ENCODE results near the gene SMIM11. TPM values are rescaled to one million over a fixed set of nuclear protein-coding genes. Genes with fewer than 3 reads are reported as not detected.

Gene SMIM11
- total RNA-seq, 1 donor from 2014 or later = 19.7 TPM

DNA sequence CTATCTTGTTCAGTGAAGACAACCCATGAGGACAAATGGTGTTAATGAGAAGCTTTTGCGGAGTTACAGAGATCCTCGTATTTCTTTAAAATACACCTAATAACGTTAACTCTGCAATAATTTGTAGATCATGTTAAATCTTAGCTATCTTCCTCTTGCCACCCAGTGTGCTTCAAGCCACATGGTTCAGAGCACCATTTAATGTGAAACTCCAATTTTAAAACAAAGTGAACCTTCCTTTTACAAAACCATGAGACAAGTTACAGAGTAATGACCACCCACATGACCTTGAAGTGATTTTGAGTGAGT, 13.2 kb upstream of the SMIM11 start:
- intact Hi-C loops (cut with DNase I) = no loop called here
- Histone ChIP-seq H3K27ac (no peak overlapping the region), H3K9me3 (no peaks in the 10 kb centered on the region), H3K4me3 (no peak overlapping the region), H3K4me1 (peaks cover 7% of the 10 kb centered on the region), H3K36me3 (no peaks in the 10 kb centered on the region), H3K27me3 (ENCODE audit: low read depth) (peaks cover 4% of the 10 kb centered on the region)
- ATAC-seq (no peak), DNase-seq (no peak)
- TF ChIP-seq, protein P1, sequence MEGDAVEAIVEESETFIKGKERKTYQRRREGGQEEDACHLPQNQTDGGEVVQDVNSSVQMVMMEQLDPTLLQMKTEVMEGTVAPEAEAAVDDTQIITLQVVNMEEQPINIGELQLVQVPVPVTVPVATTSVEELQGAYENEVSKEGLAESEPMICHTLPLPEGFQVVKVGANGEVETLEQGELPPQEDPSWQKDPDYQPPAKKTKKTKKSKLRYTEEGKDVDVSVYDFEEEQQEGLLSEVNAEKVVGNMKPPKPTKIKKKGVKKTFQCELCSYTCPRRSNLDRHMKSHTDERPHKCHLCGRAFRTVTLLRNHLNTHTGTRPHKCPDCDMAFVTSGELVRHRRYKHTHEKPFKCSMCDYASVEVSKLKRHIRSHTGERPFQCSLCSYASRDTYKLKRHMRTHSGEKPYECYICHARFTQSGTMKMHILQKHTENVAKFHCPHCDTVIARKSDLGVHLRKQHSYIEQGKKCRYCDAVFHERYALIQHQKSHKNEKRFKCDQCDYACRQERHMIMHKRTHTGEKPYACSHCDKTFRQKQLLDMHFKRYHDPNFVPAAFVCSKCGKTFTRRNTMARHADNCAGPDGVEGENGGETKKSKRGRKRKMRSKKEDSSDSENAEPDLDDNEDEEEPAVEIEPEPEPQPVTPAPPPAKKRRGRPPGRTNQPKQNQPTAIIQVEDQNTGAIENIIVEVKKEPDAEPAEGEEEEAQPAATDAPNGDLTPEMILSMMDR (IDR thresholded peaks at IDR 0.05) = no peak

DNA sequence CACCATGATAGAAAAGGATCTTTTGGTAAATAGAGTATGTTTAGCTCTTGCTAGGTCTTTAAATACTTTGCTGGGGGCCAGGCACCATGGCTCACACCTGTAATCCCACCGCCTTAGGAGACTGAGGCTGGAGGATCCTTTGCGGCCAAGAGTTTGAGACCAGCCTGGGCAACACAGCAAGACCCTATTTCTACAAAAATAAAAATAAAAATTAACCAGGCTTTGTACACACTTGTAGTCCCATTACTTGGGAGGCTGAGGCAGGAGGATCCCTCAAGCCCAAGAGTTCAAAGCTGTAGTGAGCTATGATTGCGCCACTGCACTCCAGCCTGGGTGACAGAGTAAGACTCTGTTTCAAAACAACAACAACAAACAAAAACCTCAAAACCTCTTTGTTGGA, 12.6 kb upstream of the SMIM11 start:
- H3K36me3 ChIP-seq = no peaks in the 10 kb centered on the region
- DNase-seq = no peak
- H3K27me3 ChIP-seq (ENCODE audit: low read depth) = peaks cover 4% of the 10 kb centered on the region
- H3K4me3 ChIP-seq = no peak overlapping the region
- H3K9me3 ChIP-seq = no peaks in the 10 kb centered on the region
- H3K4me1 ChIP-seq = peaks cover 7% of the 10 kb centered on the region
- TF ChIP-seq, protein P1 (IDR thresholded peaks at IDR 0.05) = no peak
- H3K27ac ChIP-seq = no peak overlapping the region
- intact Hi-C loops (cut with DNase I) = no loop called here
- no peak for ATAC-seq

DNA sequence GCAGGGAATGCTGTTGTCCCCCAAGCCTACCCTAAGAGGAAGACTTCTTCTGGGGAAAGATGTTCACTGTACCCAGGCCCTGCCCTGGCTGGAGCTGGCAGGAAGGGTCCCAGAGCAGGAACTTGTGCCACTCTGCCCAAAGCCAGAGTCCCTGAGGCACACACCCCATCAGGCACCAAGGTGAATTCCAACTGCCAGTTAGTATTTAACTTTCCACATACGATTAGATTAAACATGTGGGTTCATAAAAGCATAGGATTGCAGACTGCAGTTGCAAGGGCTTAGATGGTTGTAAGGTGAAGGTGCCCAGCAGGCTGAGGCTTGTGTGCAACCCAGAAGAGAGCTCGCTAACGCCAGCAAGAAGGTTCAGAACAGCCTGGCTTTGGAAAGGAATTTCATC, 11.6 kb upstream of the SMIM11 start, which contains the start of gene KCNE2:
TSS of gene KCNE2 (plus strand) at position 274 of the 400 bp plus-strand sequence. CDS start 6,473 bp downstream, outside the sequence.
- TF ChIP-seq, protein P1 (IDR thresholded peaks at IDR 0.05) = no peak
- H3K36me3 ChIP-seq = no peaks in the 10 kb centered on the region
- no peak within 1 kb of the TSS for H3K4me3 ChIP-seq
- intact Hi-C loops (cut with DNase I) = no loop called here
- no peak for ATAC-seq
- peaks cover 7% of the 10 kb centered on the region for H3K4me1 ChIP-seq
- H3K27me3 ChIP-seq (ENCODE audit: low read depth) = peaks cover 4% of the 10 kb centered on the region
- H3K27ac ChIP-seq = no peak within 1 kb of the TSS
- H3K9me3 ChIP-seq = no peaks in the 10 kb centered on the region
- DNase-seq = no peak

DNA sequence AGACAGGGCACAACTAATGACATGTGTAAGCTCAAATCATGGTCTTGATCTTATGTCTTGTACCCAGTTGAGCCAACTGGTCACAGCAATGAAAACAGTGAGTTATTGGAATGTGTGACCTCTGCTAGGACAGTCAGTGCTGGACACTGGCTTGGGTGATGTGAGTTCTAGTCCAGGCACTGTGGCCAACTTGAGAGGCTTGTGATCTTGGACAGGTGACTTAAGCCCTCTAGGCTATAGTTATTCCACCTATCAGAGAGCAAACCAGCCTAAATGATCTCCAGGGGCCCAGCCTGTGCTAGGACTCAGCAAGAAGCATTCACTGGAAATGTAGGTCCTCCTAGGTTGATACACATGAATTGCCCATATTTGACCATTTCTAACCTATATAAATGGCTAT, 10.4 kb upstream of the SMIM11 start:
- Histone ChIP-seq H3K27me3 (ENCODE audit: low read depth) (peaks cover 4% of the 10 kb centered on the region), H3K9me3 (no peaks in the 10 kb centered on the region), H3K4me3 (no peak overlapping the region), H3K27ac (no peak overlapping the region), H3K4me1 (peaks cover 7% of the 10 kb centered on the region), H3K36me3 (no peaks in the 10 kb centered on the region)
- TF ChIP-seq, protein P1 (IDR thresholded peaks at IDR 0.05) = no peak
- intact Hi-C loops (cut with DNase I) = no loop called here
- DNase-seq (no peak), ATAC-seq (no peak)

DNA sequence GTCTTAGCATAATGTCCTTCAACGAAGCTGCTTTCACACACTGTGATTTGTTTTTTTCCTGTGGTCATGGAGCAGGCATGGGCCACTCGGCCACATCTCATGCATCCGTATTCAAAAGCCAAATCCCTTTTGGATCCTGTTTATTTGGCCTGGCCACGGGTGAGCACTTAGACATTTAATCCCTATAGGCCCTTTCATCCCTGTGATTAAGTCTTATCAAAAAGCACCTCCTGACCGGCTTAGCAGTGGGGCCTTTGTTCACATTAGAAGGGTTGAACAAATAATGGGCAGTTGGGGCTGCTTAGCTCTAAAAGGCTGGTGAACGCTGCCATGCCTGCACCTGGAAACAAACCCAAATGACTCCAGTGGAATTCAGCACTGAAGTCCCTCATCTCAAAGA, 9.5 kb upstream of the SMIM11 start:
- peaks cover 7% of the 10 kb centered on the region for H3K4me1 ChIP-seq
- no peaks in the 10 kb centered on the region for H3K9me3 ChIP-seq
- intact Hi-C loops (cut with DNase I) = no loop called here
- H3K27me3 ChIP-seq (ENCODE audit: low read depth) = peaks cover 4% of the 10 kb centered on the region
- ATAC-seq (no peak), DNase-seq (no peak)
- no peaks in the 10 kb centered on the region for H3K36me3 ChIP-seq
- no peak overlapping the region for H3K4me3 ChIP-seq
- TF ChIP-seq, protein P1 (IDR thresholded peaks at IDR 0.05) = no peak
- no peak overlapping the region for H3K27ac ChIP-seq

All from lower lobe of right lung (tissue), 2 donors.